Stimulated activated CD8-positive, alpha-beta memory T cell treated with anti-CD3 and anti-CD28 coated beads, Interleukin-12 subunit alpha, Interleukin-12 subunit beta, amount 100 ng/mL, for 1 hour (primary cell): Measurements from ENCODE around the gene WDFY1.
"Not testable (repeated sequence)": the region's sequence is repeated elsewhere in the genome, so short reads cannot be mapped to it uniquely, and the experiment has no call there.

Experiments used
- DNase-seq: peaks from one replicate; pipeline ENCODE4 v3.0.0-alpha.2; 2020; ENCODE audit warnings: low read depth

Gene WDFY1

DNA sequence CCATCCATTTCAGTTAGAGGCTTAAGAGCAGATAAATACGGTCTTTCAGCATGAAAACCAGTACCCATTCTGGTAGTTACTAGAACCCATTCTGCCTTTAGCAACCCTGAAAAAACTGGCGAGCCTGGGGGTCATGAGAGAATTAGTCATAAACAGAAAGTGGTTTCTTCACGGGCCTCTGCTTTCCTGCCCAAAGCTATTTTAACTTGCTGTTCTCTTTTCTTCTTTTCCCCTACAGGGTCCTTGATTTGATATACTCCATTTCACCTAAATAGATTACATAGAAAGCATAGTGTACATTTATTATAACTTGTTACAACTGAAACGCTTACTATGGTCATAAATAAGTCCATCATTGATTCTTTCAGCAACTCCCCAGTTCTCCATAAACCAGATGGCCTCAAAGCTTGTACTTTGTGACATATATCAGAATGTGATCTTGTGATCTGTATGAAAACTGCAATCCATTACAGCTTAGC is 48.3 kb downstream of the WDFY1 start:
- DNase-seq, result no peak

DNA sequence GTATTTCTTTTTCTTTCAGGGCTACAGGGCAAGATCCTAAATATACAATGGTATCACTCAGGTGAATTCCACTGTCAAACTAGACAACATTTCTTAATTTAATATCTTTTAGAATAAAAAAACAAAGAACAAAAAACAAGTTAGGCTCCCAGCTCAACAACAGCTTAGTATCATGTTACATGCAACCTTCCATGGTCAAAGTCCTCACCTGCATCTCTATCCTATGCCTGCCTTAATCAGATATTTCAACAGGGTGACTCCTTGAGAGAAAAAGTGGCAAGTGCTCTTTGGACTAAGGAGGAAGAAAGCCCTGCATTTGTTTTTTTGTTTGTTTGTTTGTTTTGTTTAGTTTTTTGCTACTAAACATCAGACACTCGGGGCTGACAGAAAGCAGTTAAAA is 50.2 kb downstream of the WDFY1 start:
- no peak for DNase-seq

DNA sequence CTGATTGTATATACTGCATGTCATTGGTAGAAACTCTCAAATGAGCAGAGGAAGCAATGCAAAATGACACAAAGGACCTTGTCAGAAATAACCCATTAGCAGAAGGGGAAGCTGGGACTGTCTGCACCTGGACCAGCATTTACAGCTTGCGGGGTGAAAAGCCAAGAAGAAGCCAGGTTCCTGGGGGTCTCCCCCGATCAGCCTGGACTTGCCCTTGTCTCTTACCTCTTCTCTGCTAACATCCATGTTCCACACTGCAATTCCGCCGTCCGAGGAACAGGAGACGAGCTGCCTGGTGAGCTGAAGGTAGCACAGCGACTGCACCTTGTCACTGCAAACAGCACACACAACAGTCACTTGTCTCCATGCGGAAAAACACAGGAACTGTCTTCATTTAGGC is 51.1 kb downstream of the WDFY1 start:
- DNase-seq, result no peak

DNA sequence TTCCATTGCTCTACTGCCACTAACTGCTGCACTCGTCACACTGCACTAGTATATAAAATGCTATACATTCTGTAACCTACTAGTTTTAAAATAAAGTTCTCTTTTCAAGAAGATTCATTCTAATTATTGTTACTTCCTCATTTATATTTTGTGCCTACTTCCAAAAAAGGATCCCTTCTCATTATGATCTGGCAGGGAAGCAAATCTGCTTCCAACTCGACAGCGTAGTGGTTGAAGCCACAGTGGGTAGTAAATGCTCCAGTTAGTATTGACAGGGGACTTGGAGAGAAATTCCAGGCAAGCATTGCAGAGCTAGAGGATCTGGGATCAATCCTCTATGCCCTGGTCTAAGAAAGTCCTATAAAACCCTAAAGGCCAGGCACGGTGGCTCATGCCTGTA is 54.4 kb downstream of the WDFY1 start:
- DNase-seq, result no peak

DNA sequence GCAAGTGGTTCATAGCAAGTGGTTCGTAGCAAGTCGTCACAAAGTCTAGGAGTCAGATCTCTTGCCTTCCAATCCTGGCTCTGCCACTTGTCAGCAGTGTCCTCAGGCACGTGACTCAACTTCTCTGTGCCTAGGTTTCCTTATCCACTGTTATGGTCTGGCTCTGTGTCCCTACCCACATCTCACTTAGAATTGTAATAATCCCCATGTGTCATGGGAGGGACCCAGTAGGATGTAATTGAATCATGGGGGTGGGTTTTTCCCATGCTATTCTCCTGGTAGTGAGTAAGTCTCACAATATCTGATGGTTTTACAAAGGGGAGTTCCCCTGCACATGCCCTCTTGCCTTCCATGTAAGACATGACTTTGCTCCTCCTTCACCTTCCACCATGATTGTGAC is 55.9 kb downstream of the WDFY1 start:
- no peak for DNase-seq

DNA sequence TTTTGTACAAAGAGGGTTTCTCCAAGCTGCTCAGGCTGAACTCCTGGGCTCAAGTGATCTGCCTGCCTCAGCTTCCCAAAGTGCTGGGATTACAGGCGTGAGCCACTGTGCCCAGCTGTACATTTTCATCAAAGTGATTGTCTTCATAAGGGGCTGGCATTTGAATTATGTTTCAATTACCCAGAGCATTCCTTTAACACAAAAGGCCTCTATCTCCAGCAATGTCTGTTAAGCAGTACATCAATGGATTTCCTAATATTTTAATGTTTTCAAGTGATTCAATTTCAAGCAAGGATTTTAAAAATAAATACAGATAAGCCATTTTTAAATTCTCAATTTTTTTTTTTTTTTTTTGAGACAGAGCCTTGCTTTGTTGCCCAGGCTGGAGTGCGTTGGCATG is 56.9 kb downstream of the WDFY1 start:
- DNase-seq, result no peak

DNA sequence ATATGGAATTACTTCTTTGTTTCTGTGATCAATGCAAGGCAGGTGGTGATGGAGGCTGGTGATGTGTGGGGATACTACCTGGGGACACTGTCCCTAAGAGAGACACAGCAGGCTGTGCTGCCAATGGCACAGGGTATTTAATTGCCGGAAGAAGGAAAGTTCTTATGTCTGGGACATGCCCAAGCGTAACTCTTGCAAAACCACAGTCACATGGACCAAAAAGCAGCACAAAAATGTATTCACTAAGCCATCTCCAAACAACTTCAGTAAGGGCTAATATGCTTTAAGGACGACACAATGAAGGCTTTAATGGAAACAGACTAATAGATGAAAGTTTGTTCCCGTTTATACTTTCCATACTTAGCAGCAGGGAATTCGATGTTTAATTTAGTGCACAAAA is 58.0 kb downstream of the WDFY1 start:
- no peak for DNase-seq

DNA sequence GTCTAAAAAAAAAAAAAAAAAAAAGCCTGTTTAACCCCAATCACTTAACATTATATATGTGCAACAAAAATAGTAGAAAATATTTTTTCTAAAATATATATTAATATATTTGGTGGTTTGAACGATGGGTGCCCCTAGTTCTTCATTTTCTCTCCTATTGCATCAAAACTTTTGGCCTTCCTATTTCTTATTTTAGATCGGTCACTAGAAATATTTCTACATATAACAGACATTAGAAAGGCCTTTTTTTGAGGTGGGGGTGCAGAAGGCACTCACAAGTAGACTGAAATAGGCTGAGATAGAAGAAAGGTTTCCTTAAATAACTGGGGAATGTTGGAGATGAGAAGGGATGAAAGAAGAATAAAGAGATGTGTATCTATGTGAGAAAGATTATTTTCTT is 58.4 kb downstream of the WDFY1 start:
- no peak for DNase-seq

DNA sequence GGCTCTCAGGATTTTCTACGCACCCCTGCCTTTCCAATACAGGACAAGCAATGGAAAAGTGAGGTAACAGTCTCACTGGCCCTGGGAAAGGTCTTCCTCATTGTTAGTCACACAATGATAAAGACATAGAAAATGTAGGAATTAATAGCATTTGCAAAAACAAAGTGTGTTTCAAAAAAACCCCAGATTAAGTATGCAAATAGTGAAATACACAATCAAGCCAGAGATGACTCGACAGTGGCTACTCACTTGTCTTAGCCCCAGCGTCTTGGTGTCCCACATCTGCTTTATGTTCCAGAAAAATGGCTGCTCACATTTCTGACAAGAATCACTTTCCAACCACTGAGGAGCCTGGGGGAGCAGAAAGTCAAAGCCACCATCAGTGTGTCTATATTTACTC is 60.7 kb downstream of the WDFY1 start:
- no peak for DNase-seq

DNA sequence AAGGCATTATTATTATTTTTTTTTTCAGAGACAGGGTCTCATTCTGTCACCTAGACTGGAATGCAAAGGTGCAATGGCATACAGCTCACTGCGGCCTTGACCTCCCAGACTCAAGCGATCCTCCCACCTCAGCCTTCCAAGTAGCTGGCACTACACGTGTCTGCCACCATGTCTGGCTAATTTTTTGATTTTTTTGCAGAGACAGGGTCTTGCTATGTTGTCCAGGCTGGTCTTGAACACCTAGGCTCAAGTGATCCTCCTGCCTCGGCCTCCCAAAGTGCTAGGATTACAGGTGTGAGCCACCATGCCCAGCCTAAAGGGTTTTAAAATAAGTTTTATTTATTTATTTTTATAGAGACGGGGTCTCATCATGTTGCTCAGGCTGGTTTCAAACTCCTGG is 62.4 kb downstream of the WDFY1 start:
- DNase-seq, result no peak

DNA sequence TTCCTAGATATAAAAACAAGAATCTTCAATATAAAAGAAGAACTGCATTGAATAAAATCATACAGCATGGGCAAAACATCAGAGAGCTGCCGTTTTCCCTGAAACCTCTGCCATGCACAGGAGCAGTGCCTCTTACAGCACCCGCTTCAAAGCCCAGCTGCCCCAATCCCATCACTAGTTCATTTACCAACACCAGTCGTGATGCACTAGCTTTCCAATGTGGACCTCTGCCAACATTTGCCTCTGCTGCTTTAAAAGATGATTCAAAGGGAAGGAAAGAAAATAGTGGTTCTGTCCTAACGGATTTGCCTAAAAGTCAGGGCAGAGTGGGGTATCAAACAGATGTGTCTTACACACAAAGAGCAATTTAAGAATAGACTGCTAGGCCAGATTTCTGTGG is 64.3 kb downstream of the WDFY1 start:
- DNase-seq, result no peak

DNA sequence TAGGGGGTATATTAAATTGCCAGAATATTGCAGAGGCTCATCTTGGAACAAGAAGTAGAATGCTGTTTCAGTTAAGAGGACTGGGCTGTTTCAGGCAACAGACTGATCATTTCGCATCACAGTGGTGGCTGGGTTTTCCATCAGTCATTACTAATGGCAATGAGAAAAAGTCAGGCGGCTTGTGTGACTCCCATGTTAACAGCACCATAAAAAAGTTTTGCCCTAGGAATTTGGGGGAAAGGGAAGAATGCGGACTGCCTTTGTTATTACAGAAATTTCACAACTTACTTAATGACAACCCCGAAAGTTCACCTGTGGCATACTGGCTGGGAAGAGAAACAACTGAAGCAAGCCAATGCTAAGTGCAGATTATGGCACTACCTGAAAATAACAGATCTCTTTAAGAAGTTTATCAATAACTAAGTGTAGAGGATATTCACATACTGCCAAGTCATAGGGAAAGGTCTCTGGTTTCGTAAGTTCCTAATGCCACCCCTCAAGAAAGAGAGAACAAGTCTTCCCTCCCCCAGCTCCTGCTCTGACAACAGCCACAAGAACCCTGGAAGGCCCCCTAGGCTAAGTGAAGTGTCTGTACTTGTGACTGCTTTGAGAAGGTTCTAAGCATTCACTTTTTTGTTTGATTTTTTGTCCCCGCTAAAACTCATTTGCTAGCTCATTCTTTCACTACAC is 67.3 kb downstream of the WDFY1 start:
- no peak for DNase-seq

DNA sequence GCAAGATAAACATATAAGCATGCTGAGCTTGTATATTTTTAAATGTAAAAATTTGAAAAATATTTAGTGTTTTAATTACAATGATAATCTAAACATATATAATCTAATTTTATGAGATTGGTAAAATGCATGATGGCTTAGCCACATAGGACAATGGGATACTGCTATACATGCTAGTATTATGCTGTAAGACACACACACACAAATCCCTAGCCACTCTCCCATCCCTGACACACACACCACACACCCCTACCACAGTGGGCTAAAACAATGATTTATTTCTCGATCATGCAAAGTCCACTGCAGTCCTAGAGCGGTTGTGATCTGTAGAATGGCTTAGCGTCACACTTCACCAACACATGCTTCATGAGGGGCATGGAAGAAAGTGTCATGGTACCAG is 71.5 kb downstream of the WDFY1 start:
- DNase-seq, result no peak

DNA sequence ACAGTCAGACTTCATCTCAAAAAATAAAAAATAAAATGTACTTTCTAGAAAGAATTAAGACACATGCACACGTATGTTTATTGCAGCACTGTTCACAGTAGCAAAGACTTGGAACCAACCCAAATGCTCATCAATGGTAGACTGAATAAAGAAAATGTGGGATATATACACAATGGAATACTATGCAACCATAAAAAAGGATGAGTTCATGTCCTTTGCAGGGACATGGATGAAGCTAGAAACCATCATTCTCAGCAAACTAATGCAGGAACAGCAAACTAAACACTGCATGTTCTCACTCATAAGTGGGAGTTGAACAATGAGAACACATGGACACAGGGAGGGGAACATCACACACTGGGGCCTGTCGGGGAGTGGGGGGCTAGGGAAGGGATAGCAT is 72.4 kb downstream of the WDFY1 start:
- DNase-seq, result not testable (repeated sequence)

DNA sequence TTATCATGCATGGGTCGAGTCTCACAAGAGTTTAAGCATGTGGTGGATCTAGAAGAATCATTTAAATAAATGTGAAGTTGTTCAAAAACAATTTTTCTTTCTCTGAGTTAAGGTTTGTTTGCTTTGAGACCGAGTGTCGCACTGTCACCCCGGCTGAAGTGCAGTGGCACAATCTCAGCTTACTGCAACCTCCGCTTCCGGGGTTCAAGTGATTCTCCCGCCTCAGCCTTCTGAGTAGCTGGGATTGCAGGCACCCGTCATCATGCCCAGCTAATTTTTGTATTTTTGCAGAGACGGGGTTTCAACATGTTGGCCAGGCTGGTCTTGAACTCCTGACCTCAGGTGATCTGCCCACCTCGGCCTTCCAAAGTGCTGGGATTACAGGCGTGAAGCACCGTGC is 73.5 kb downstream of the WDFY1 start:
- DNase-seq, result not testable (repeated sequence)

DNA sequence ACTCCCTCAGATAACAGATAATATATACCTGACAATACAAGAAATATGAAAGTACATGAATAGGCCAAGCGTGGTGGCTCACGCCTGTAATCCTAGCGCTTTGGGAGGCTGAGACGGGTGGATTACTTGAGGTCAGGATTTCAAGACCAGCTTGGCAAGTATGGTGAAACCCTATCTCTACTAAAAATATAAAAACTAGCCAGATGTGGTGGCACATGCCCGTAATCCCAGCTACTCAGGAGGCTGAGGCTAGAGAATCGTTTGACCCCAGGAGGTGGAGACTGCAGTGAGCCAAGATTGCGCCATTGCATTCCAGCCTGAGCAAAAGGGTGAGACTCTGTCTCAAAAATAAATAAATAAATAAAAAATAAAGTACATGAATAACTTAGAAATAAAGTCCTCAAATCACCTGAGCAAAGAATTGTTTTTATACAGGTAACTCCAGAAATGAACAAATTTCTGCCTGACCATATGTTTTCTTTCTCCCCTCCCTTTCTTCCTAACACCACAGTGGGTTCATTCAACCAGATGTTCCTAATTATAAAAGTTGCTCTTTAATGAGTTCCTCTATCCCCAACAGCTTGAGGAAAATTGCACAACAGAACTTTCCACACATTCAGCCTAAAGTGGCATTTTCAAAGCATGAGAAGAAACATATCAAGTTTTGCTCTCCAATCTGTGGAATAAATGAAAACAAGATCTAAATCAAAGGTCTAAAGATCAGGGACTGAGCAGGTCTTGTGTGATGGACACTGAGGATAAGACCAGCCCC is 74.1 kb downstream of the WDFY1 start:
- no peak for DNase-seq

DNA sequence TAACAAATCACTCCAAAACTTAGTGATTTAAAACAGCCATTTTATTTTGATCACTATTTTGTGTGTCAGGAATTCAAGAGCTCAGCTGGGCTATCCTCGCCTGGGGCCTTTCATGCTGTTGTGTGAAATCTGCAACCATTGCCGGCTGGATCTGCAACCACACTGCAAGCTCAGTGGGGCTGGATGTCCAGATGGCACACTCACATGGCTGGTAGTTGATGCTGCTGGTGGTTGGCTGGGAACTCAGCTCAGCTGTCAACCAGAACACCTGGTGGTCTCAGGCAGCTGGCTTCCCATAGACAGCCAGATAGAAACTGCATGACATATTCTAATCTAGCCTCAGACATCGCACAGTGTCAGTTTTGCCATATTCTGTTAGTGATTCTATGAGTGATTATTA is 77.1 kb downstream of the WDFY1 start:
- no peak for DNase-seq

DNA sequence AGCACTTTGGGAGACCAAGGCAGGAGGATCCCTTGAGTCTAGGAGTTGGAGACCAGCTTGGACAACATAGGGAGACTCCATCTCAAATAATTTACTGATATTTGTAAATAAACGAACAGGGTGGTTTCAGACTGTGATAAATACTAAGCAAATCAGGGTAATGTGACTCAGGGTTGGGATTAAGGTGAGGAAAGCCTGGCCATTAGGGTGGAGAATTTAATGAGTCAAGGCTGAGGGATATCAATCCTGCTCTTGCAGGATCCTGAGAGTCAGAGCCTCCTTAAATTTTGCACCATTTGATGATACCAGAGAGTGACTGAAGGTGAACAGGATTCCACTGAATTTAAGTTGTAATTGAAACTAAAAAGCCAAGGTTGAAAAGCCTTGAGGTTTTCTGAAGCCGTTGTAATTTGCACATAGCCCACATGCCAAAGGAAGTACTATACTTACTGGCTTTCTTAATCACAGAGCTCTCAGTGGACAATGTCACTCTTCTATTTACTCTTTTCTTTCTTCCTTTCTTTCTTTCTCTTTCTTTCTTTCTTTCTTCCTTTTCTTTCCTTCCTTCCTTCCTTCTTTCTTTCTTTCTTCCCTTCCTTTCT is 79.1 kb downstream of the WDFY1 start:
- no peak for DNase-seq

DNA sequence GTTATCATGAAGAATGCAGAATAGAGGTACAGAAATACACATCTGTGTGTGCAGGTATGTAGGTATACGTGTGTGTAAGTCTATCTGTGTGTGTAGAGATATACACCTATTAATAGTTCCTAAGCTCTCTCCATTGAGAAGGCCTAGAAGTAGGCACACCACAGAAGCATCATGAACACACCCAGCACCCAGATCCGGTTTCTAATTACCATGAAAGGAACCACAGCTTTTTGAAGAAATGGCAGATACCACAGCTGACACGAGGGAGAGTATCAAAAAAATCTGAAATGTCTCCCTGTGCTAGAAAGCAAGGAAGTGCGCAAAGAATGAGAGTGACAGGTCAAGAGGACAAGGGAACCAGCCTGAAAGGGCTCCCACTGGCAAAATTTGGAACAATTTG is 80.0 kb downstream of the WDFY1 start:
- DNase-seq, result no peak

DNA sequence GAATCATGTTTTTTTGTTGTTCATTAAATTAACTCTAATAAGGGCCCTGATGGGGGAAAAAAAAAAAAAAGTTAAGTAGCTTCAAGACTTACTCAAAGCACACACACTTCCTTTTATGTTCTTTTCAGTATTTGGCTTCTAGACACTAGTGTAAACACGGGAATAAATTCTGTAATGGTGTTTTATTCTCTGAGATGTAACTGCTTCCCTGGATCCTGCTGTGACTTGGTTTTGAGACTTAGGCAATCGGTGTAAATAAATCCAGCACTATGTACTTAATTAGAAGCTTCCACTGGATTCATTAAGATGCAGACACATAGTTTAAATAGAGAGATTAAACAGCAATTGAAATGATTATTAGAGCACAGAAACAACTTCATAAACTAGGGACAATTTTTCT is 81.6 kb downstream of the WDFY1 start:
- DNase-seq, result no peak

DNA sequence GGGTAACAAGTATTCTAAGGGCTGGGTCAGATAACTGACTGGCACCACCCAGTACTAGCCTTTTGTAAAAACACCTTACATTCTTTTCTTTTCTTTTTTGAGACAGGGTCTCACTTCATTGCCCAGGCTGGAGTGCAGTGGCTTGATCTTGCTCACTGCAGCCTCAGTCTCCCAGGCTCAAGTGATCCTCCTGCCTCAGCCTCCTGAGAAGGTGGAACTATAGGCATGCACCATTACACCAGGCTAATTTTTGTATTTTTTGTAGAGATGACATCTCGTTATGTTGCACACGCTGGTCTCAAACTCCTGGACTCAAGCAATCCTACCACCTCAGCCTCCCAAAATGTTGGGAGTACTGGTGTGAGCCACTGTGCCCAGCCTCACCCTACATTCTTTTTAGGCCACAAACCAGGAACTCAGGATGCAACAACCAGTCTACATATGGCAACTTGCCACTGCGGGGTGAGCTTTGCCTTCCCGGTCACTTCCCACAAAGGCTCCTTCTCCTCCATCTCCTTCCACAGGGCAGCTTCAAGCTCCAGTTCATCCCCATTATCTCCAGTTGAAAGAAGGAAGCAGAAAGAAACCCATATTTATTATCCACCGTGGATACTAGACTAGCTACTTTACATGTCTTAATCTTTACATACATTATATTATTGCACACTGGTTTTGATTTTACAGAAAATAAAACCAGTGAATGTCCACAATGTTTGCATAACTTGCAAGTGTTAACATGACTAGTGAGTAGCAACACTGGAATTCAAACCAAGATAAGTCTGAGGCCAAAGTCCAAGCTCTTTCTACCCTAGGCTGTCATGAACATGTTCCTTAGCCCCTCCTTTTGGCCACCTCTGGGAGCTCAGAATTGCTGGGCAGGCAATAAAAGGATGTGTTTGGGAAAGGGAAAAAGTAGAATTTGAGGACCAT is 84.1 kb downstream of the WDFY1 start:
- no peak for DNase-seq

DNA sequence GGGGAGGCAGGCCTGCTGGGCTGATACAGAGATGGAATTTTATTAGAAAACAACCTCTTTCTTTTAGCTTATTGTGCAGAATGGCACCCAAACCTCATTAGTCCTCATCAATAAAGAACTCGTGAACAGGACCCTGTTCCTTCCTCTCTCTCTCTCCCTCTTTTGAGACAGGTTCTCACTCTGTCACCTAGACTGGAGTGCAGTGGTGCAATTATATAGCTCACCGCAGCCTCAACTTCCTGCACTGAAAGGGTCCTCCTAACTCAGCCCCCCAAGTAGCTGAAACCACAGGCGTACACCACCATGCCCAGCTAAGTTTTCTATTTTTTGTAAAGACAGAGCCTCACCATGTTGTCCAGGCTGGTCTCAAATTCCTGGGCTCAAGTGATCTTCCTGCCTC is 86.1 kb downstream of the WDFY1 start:
- DNase-seq, result no peak
